GM23338 (cell line): ENCODE results near the gene ATIC. TPM values are rescaled to one million over a fixed set of nuclear protein-coding genes. Genes with fewer than 3 reads are reported as not detected.

Source experiments
- ATAC-seq: fragments of 200-7000 bp; cut with Tn5 transposase; 3 replicates; pipeline ENCODE4 v1.9.1; 2020
- DNase-seq: peaks from one replicate; pipeline ENCODE4 v3.0.0-alpha.2; 2015; ENCODE audit warnings: low spot score
- H2AFZ ChIP-seq: fragments of 200-600 bp; sonication (generic); 2 replicates; pipeline ENCODE4 v1.8.0; 2016; ENCODE audit warnings: antibody characterized with exemption, mild to moderate bottlenecking, moderate library complexity
- H3F3A ChIP-seq: fragments of 200-600 bp; sonication (generic); replicated peaks from 2 replicates; pipeline ENCODE4 v1.8.0; 2017; ENCODE audit warnings: antibody characterized with exemption, mixed run types, low read depth
- H3K27ac ChIP-seq: fragments of 200-600 bp; sonication (generic); 2 replicates; pipeline ENCODE4 v1.6.1; 2016; ENCODE audit warnings: low read depth
- H3K27me3 ChIP-seq: fragments of 200-600 bp; sonication (generic); 2 replicates; pipeline ENCODE4 v1.8.0; 2016; ENCODE audit warnings: mild to moderate bottlenecking, mixed run types, moderate library complexity; ENCODE audit not compliant: insufficient read depth
- H3K36me3 ChIP-seq: fragments of 200-600 bp; sonication (generic); 2 replicates; pipeline ENCODE4 v1.8.0; 2016; ENCODE audit warnings: mild to moderate bottlenecking; ENCODE audit not compliant: insufficient read depth
- H3K4me1 ChIP-seq: fragments of 200-600 bp; sonication (generic); 2 replicates; pipeline ENCODE4 v1.8.0; 2016; ENCODE audit warnings: mild to moderate bottlenecking, moderate library complexity; ENCODE audit not compliant: insufficient read depth
- H3K4me2 ChIP-seq: fragments of 200-600 bp; sonication (generic); 2 replicates; pipeline ENCODE4 v1.7.1; 2017; ENCODE audit warnings: mixed run types
- H3K4me3 ChIP-seq: fragments of 200-600 bp; sonication (generic); 2 replicates; pipeline ENCODE4 v1.6.1; 2016; ENCODE audit warnings: mixed run types
- H3K79me2 ChIP-seq: fragments of 200-600 bp; sonication (generic); replicated peaks from 2 replicates; pipeline ENCODE4 v1.8.0; 2017; ENCODE audit warnings: mild to moderate bottlenecking; ENCODE audit not compliant: insufficient read depth
- H3K9me2 ChIP-seq: fragments of 200-600 bp; sonication (generic); 2 replicates; pipeline ENCODE4 v1.8.0; 2017; ENCODE audit not compliant: insufficient read depth
- H4K20me1 ChIP-seq: fragments of 200-600 bp; sonication (generic); replicated peaks from 2 replicates; pipeline ENCODE4 v1.8.0; 2017; ENCODE audit warnings: mild to moderate bottlenecking; ENCODE audit not compliant: insufficient read depth
- H3K27ac Mint-ChIP-seq: 2 replicates; pipeline ENCODE4 v1.8.0; 2020; ENCODE audit warnings: inconsistent platforms, mild to moderate bottlenecking, moderate library complexity, mixed read lengths
- H3K27me3 Mint-ChIP-seq: 3 replicates; pipeline ENCODE4 v1.8.0; 2022; ENCODE audit warnings: low read depth, mild to moderate bottlenecking, moderate library complexity, mixed read lengths, inconsistent platforms; ENCODE audit not compliant: insufficient read depth, poor library complexity
- H3K36me3 Mint-ChIP-seq: 3 replicates; pipeline ENCODE4 v1.8.0; 2021; ENCODE audit warnings: low read depth, mild to moderate bottlenecking, inconsistent platforms, moderate library complexity, mixed read lengths
- H3K4me1 Mint-ChIP-seq: 3 replicates; pipeline ENCODE4 v1.8.0; 2020; ENCODE audit warnings: mild to moderate bottlenecking, inconsistent platforms, mixed read lengths
- H3K4me3 Mint-ChIP-seq: 3 replicates; pipeline ENCODE4 v1.8.0; 2021; ENCODE audit warnings: moderate library complexity, mild to moderate bottlenecking, inconsistent platforms, mixed read lengths
- H3K9me3 Mint-ChIP-seq: 3 replicates; pipeline ENCODE4 v1.8.0; 2020; ENCODE audit warnings: moderate library complexity, mild to moderate bottlenecking, inconsistent platforms, mixed read lengths
- CREB1 ChIP-seq: fragments of 250-450 bp; sonication (Bioruptor Pico); IDR thresholded peaks from 2 replicates; pipeline ENCODE4 v1.5.0; 2020; ENCODE audit warnings: low read depth, mild to moderate bottlenecking, moderate library complexity
- EZH2phosphoT487 ChIP-seq: fragments of 200-600 bp; sonication (generic); IDR thresholded peaks from one replicate; pipeline ENCODE4 v1.8.1; 2018; ENCODE audit warnings: antibody characterized with exemption; ENCODE audit not compliant: unreplicated experiment
- JUNB ChIP-seq: IDR thresholded peaks from one replicate; pipeline ENCODE4 v1.6.1; 2016; ENCODE audit warnings: antibody characterized with exemption; ENCODE audit not compliant: unreplicated experiment
- NANOG ChIP-seq: IDR thresholded peaks from 2 replicates; pipeline ENCODE4 v1.6.1; 2016; ENCODE audit warnings: antibody characterized with exemption, borderline replicate concordance
- STAT1 ChIP-seq: IDR thresholded peaks from one replicate; pipeline ENCODE4 v1.6.1; 2016; ENCODE audit warnings: antibody characterized with exemption; ENCODE audit not compliant: unreplicated experiment
- ZNF114 ChIP-seq: fragments of 250-450 bp; sonication (Bioruptor Pico); IDR thresholded peaks from 2 replicates; pipeline ENCODE4 v1.5.0; 2020; ENCODE audit warnings: mild to moderate bottlenecking, moderate library complexity
- ZNF331 ChIP-seq: fragments of 250-450 bp; sonication (Bioruptor Pico); IDR thresholded peaks from 2 replicates; pipeline ENCODE4 v1.5.0; 2020; ENCODE audit warnings: low read depth, mild to moderate bottlenecking, moderate library complexity
- polyA plus RNA-seq: library from polyadenylated mRNA; unstranded; fragments of >200 nt; fragmentation: Nextera tagmentation; extraction: Ambion mirVana; gene quantifications from 2 replicates; pipeline ENCODE4 v1.2.1, GENCODE V29; 2016
- total RNA-seq: library from RNA; depleted of rRNA; stranded (reverse); fragments of >200 nt; shearing (Covaris generic); gene quantifications from 2 replicates; pipeline ENCODE4 v1.2.3, GENCODE V29; 2014
- TF ChIP-seq, protein P1 (sequence below): IDR thresholded peaks from one replicate; pipeline ENCODE4 v1.6.1; 2018; ENCODE audit warnings: antibody characterized with exemption; ENCODE audit not compliant: unreplicated experiment
- TF ChIP-seq, protein P2 (sequence below): IDR thresholded peaks from 2 replicates; pipeline ENCODE4 v1.6.1; 2016; ENCODE audit warnings: antibody characterized with exemption

The ATIC gene
- total and polyA plus RNA-seq, 2 experiments from 2014 or later = 118 to 185 TPM

DNA sequence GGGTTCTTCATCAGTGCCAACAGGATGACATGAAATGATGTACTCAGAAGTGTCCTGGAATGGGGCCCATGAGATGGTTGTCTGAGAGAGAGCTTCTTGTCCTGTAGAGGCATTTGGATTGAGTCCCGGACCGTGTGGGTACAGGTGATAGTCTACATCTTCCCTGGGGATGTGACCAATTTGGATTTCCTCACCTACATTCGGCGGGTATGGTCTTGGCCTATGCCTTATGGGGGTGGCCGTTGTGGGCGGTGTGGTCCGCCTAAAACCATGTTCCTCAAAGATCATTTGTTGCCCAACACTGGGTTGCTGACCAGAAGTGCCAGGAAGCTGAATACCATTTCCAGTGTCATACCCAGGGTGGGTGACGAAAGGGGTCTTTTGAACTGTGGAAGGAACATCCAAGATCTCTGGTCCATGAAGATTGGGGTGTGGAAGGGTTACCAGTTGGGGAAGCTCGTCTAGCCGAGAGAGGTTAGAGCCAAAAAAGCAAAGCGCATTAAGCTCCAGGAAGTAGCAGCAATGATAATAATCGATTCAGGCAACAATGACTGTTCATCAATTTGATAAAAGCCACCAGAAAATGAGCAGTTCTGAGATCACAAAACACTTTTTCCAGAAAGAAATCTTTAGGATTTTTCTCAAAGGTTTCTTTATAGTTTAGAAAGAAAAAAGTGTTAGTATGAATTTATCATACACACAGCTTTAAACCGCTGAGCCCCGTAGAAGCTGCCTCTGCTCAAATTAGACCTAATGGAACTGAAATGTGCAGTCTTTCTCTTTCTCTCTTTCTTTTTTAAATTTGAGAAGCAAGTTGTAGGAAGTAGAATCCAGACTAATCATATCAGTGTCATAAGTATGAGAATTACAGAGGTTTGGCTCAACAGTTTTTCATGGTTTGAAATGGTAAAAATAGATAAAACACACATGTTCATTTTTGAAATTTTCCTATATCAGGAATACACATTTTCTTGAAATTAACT is 60.3 kb downstream of the ATIC start:
- no peaks in the 10 kb centered on the region for H3K27me3 Mint-ChIP-seq
- Histone ChIP-seq H3K9me2 (no peaks in the 10 kb centered on the region; the same call in 1 of the 2 replicates), H3K27me3 (no peaks in the 10 kb centered on the region), H2AFZ (no peak overlapping the region), H3K36me3 (peaks cover 54% of the 10 kb centered on the region), H3K4me2 (no peak overlapping the region), H3K4me1 (no peaks in the 10 kb centered on the region), H3F3A (no peaks in the 10 kb centered on the region), H3K27ac (no peak overlapping the region), H4K20me1 (no peaks in the 10 kb centered on the region), H3K79me2 (no peaks in the 10 kb centered on the region), H3K4me3 (no peak overlapping the region)
- H3K4me1 Mint-ChIP-seq = peaks cover 6% of the 10 kb centered on the region; the same call in 2 of the 3 replicates
- H3K4me3 Mint-ChIP-seq = no peak overlapping the region
- no peak overlapping the region; the same call in 1 of the 2 replicates for H3K27ac Mint-ChIP-seq
- DNase-seq (no peak), ATAC-seq (no peak)
- H3K36me3 Mint-ChIP-seq = peaks cover 59% of the 10 kb centered on the region
- no peaks in the 10 kb centered on the region for H3K9me3 Mint-ChIP-seq
- TF ChIP-seq ZNF331 (CRISPR knock-in tag) (no peak), JUNB (no peak), NANOG (no peak), EZH2phosphoT487 (no peak), ZNF114 (no peak), CREB1 (CRISPR knock-in tag) (no peak)
- TF ChIP-seq, protein P1, sequence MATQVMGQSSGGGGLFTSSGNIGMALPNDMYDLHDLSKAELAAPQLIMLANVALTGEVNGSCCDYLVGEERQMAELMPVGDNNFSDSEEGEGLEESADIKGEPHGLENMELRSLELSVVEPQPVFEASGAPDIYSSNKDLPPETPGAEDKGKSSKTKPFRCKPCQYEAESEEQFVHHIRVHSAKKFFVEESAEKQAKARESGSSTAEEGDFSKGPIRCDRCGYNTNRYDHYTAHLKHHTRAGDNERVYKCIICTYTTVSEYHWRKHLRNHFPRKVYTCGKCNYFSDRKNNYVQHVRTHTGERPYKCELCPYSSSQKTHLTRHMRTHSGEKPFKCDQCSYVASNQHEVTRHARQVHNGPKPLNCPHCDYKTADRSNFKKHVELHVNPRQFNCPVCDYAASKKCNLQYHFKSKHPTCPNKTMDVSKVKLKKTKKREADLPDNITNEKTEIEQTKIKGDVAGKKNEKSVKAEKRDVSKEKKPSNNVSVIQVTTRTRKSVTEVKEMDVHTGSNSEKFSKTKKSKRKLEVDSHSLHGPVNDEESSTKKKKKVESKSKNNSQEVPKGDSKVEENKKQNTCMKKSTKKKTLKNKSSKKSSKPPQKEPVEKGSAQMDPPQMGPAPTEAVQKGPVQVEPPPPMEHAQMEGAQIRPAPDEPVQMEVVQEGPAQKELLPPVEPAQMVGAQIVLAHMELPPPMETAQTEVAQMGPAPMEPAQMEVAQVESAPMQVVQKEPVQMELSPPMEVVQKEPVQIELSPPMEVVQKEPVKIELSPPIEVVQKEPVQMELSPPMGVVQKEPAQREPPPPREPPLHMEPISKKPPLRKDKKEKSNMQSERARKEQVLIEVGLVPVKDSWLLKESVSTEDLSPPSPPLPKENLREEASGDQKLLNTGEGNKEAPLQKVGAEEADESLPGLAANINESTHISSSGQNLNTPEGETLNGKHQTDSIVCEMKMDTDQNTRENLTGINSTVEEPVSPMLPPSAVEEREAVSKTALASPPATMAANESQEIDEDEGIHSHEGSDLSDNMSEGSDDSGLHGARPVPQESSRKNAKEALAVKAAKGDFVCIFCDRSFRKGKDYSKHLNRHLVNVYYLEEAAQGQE = no peak

DNA sequence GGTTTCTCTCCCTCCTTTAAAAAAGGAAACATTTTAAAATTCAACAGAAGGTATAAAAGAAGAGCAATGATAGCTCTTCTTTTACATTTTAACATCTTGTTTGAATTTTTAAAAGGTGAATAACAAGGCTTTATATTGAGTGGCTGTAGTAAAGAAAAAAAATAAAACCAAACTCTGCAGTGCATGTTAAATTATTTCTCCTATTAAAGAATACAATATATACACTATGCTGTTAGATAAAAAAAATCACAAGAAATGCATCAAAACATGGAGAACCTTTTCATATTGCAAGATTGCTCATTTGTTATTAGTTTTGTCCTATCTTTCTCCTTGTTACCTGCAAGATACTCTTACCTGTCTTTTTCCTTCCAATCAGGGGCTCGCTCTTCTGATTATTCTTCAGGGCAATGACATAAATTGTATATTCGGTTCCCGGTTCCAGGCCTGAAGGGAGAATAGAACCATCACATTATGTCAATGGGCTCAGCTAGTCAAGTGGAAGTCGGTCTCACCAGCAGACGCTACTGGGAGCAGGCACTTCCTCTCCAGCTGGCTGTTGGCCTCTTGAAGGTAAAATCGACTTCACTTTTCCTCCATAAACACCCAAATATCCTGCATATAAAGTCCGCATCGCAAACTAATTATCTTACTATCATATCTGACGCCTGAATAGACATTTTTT is 61.2 kb downstream of the ATIC start:
- no peak for ATAC-seq
- Histone ChIP-seq H3F3A (no peaks in the 10 kb centered on the region), H3K79me2 (no peaks in the 10 kb centered on the region), H3K4me3 (no peak overlapping the region), H3K36me3 (peaks cover 56% of the 10 kb centered on the region), H3K27ac (no peak overlapping the region), H3K4me2 (no peak overlapping the region), H3K27me3 (no peaks in the 10 kb centered on the region), H4K20me1 (no peaks in the 10 kb centered on the region), H3K9me2 (no peaks in the 10 kb centered on the region; the same call in 1 of the 2 replicates), H2AFZ (no peak overlapping the region), H3K4me1 (no peaks in the 10 kb centered on the region)
- Mint-ChIP-seq H3K4me3 (no peak overlapping the region), H3K36me3 (peaks cover 59% of the 10 kb centered on the region), H3K9me3 (no peaks in the 10 kb centered on the region), H3K27me3 (no peaks in the 10 kb centered on the region), H3K27ac (no peak overlapping the region; the same call in 1 of the 2 replicates), H3K4me1 (peaks cover 6% of the 10 kb centered on the region; the same call in 2 of the 3 replicates)
- TF ChIP-seq EZH2phosphoT487 (no peak), NANOG (no peak), CREB1 (CRISPR knock-in tag) (no peak), ZNF114 (no peak), ZNF331 (CRISPR knock-in tag) (no peak), STAT1 (no peak)
- TF ChIP-seq, protein P2, sequence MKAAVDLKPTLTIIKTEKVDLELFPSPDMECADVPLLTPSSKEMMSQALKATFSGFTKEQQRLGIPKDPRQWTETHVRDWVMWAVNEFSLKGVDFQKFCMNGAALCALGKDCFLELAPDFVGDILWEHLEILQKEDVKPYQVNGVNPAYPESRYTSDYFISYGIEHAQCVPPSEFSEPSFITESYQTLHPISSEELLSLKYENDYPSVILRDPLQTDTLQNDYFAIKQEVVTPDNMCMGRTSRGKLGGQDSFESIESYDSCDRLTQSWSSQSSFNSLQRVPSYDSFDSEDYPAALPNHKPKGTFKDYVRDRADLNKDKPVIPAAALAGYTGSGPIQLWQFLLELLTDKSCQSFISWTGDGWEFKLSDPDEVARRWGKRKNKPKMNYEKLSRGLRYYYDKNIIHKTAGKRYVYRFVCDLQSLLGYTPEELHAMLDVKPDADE = no peak
- DNase-seq = no peak
